PFSK-1 (cell line): ENCODE data around the gene KAT7.

ENCODE experiments used
- FOXP2 ChIP-seq: optimal IDR thresholded peaks from 2 replicates; pipeline ENCODE3; 2011; ENCODE audit warnings: borderline replicate concordance, control low read depth, inconsistent platforms; ENCODE audit not compliant: insufficient read depth; ENCODE audit errors: extremely low read length, extremely low read depth
- POLR2AphosphoS5 ChIP-seq: IDR thresholded peaks from 2 replicates; pipeline ENCODE4 v1.6.1; 2012; ENCODE audit warnings: low read depth, mild to moderate bottlenecking, control low read depth, low read length, moderate library complexity
- REST ChIP-seq, 2 experiments: IDR thresholded peaks; 2 replicates each; pipeline versions ENCODE4 v1.6.1 to v1.8.0; 2011 to 2012; ENCODE audit warnings: low read depth in 2 of 2, low read length in 2 of 2, control low read depth in 1 of 2, inconsistent platforms in 1 of 2, mild to moderate bottlenecking in 1 of 2, moderate library complexity in 1 of 2; ENCODE audit not compliant: insufficient read depth in 1 of 2
- SIN3A ChIP-seq: IDR thresholded peaks from 2 replicates; pipeline ENCODE4 v1.6.1; 2012; ENCODE audit warnings: mild to moderate bottlenecking, low read length, moderate library complexity, borderline replicate concordance; ENCODE audit not compliant: insufficient read depth
- TAF1 ChIP-seq: IDR thresholded peaks from 2 replicates; pipeline ENCODE4 v1.6.1; 2012; ENCODE audit warnings: low read length, control low read depth, borderline replicate concordance; ENCODE audit not compliant: insufficient read depth

The KAT7 gene

DNA sequence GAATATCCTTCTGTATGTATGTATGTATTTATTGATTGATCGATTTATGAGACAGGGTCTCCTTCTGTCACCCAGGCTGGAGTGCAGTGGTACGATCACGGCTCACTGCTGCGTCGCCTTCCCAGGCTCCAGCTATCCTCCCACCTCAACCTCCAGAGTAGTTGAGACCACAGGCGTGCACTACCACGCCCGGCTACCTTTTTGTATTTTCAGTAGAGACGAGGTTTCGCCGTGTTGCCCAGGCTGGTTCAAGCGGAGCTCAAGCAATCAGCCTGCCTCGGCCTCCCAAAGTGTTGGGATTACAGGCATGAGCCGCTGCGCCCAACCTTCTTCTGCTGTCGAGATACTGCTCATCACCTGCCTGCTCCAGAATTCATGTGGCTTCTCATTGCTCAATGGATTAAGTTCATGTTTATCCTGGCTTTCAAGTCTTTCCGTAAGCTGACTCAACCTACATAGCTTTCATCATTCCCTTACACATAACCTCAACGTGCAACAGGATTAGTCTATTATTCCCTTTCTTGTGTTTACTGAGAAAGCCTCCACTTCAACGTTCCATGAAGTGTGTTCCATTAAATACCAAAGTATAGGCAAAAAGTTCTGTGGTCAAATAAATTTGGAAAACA lies 45.8 kb downstream of the KAT7 start:
- TF ChIP-seq REST (IDR thresholded peaks at IDR 0.05; ENCODE audit: insufficient read depth in 1 of 2, low read depth in 2 of 2, low read length in 2 of 2) (no peak), SIN3A (no peak), POLR2AphosphoS5 (no peak), FOXP2 (no peak), TAF1 (no peak)

GRCh38 chr17:49835472-49835871 lies 47.0 kb downstream of the KAT7 start:
- TF ChIP-seq SIN3A (no peak), FOXP2 (no peak), REST (IDR thresholded peaks at IDR 0.05; ENCODE audit: insufficient read depth in 1 of 2, low read depth in 2 of 2, low read length in 2 of 2) (no peak), POLR2AphosphoS5 (0 out of 2 replicates have a peak, but pooled peaks have one; percentile 4), TAF1 (no peak)

DNA sequence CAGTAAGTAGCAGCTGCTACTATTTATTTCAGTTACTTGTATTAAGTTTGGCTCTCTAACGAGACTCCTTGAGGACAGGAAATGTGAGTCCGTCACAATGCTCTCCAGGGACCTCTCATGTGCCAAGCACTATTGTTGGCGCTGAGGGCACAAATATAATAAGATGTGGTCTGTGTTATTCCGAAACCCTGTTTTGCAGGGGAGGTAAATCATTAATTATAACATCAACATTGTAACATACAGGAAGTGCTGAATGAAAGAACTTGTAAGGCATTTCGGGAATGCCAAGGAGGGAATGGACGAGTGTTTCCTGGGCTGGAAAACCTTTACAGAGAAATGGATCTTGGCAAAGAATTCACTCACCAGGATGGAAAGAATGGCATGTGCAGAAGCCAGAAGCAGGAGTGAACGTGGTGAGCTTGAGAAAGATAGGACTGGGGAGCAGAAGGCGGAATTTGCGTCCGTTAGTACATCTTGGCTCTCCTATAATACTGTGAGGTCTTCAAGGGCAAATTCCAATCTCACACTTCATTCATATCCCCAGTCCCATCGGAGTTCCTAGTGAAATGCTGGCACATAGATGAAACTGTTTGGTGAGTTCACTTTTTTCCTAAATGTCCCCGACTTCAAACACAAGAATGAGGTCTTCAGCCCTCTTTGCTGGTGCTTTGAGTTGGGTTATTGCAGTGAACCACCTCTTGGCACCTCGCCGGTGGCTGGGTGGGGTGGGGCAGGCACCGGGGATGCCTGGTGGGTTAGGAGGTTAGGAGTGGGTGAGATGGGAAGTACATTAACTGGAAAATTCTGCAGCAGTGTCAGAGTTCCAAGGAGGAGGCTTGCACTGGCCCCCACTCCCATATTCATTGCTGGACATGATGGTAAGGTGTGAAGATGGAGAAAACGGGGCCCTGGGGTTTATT lies 47.9 kb downstream of the KAT7 start:
- TF ChIP-seq FOXP2 = no peak
- no peak for TF ChIP-seq REST (IDR thresholded peaks at IDR 0.05; ENCODE audit: insufficient read depth in 1 of 2, low read depth in 2 of 2, low read length in 2 of 2)
- no peak for TF ChIP-seq TAF1
- TF ChIP-seq POLR2AphosphoS5 = no peak
- TF ChIP-seq SIN3A = no peak

DNA sequence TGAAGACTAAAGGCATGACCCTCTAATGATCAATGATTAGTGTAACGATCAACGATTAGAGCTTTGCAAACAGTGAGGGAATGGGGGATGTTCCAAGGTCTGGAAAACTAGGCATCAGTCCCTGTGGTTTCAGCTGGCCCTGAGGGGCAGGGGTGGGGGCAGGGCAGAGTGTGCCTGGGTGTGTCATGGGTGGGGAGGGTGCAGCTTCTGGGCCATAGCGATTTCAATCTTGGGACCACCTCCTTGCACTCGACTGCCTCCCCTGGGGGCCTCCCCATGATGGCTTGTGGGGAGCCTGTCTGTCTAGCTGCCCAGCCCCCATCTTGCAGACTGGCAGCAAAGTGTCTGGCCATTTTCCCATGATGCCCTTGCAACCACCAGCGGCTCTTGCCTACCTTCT lies 51.0 kb downstream of the KAT7 start:
- no peak for TF ChIP-seq SIN3A
- no peak for TF ChIP-seq FOXP2

DNA sequence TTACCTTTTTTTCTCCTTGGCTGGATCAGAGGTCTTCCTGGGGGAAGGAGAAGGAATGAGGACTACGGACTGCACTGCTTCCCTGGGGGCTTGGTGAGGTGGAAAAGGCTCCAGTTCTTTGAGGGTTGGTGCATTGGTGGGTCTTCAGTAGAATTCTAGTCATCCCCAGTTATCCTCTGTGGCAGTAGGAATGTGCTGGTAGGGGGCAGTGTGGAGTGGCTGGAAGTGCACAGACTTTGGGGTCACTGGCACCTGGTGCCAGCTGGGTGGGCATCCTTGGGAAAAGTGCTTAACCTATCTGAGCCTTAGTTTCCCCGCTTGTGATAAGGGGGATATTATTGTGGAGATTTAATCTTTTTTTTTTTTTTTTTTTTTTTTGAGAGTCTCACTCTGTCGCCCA lies 53.1 kb downstream of the KAT7 start:
- TF ChIP-seq TAF1 (no peak), FOXP2 (no peak), SIN3A (no peak), POLR2AphosphoS5 (no peak), REST (IDR thresholded peaks at IDR 0.05; ENCODE audit: insufficient read depth in 1 of 2, low read depth in 2 of 2, low read length in 2 of 2) (no peak)
